Measurements from ENCODE around the gene DPP7.
"Not testable (repeated sequence)": the region's sequence is repeated elsewhere in the genome, so short reads cannot be mapped to it uniquely, and the experiment has no call there.

The DPP7 gene

GRCh38 chr9:137128158-137128861 is 13.8 kb upstream of the DPP7 start:
- H3K27me3 ChIP-seq (ENCODE audit: low read depth, low read length), result no peaks in the 10 kb centered on the region
- peak overlapping the region; percentile 98 for H3K4me2 ChIP-seq (ENCODE audit: low read length)
- peak overlapping the region; percentile 89 for H3K4me3 ChIP-seq (ENCODE audit: low read length)
- H3K9me3 ChIP-seq (ENCODE audit: insufficient read depth, low read length), result no peaks in the 10 kb centered on the region
- TF ChIP-seq EZH2phosphoT487 (IDR thresholded peaks at IDR 0.05; ENCODE audit: low read depth), result no peak
- TF ChIP-seq, protein P1, sequence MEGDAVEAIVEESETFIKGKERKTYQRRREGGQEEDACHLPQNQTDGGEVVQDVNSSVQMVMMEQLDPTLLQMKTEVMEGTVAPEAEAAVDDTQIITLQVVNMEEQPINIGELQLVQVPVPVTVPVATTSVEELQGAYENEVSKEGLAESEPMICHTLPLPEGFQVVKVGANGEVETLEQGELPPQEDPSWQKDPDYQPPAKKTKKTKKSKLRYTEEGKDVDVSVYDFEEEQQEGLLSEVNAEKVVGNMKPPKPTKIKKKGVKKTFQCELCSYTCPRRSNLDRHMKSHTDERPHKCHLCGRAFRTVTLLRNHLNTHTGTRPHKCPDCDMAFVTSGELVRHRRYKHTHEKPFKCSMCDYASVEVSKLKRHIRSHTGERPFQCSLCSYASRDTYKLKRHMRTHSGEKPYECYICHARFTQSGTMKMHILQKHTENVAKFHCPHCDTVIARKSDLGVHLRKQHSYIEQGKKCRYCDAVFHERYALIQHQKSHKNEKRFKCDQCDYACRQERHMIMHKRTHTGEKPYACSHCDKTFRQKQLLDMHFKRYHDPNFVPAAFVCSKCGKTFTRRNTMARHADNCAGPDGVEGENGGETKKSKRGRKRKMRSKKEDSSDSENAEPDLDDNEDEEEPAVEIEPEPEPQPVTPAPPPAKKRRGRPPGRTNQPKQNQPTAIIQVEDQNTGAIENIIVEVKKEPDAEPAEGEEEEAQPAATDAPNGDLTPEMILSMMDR (IDR thresholded peaks at IDR 0.05; ENCODE audit: low read depth, low read length), result no peak
- peaks cover 51% of the 10 kb centered on the region for H3K79me2 ChIP-seq (ENCODE audit: low read length)
- H2AFZ ChIP-seq (ENCODE audit: low read depth, low read length), result no peak overlapping the region
- peaks cover 3% of the 10 kb centered on the region for H3K36me3 ChIP-seq (replicated peaks; ENCODE audit: low read depth, low read length)
- peak overlapping the region; percentile 90 for H3K27ac ChIP-seq (ENCODE audit: low read length)
- peaks cover 21% of the 10 kb centered on the region for H3K4me1 ChIP-seq (ENCODE audit: low read length)
- H4K20me1 ChIP-seq (ENCODE audit: insufficient read depth, low read length), result no peaks in the 10 kb centered on the region
- H3K9ac ChIP-seq (ENCODE audit: low read length), result peak overlapping the region; percentile 88

GRCh38 chr9:137127301-137128157 is 13.0 kb upstream of the DPP7 start:
- Histone ChIP-seq H3K9me3 (ENCODE audit: insufficient read depth, low read length) (no peaks in the 10 kb centered on the region), H3K4me1 (ENCODE audit: low read length) (peaks cover 29% of the 10 kb centered on the region), H3K4me2 (ENCODE audit: low read length) (peak overlapping the region; percentile 98), H3K27ac (ENCODE audit: low read length) (peak overlapping the region; percentile 90), H3K36me3 (replicated peaks; ENCODE audit: low read depth, low read length) (peaks cover 3% of the 10 kb centered on the region), H3K27me3 (ENCODE audit: low read depth, low read length) (no peaks in the 10 kb centered on the region), H3K79me2 (ENCODE audit: low read length) (peaks cover 51% of the 10 kb centered on the region), H4K20me1 (ENCODE audit: insufficient read depth, low read length) (no peaks in the 10 kb centered on the region), H3K9ac (ENCODE audit: low read length) (peak overlapping the region; percentile 88), H3K4me3 (ENCODE audit: low read length) (peak overlapping the region; percentile 89), H2AFZ (ENCODE audit: low read depth, low read length) (no peak overlapping the region)
- no peak for TF ChIP-seq EZH2phosphoT487 (IDR thresholded peaks at IDR 0.05; ENCODE audit: low read depth)
- TF ChIP-seq, protein P1 (IDR thresholded peaks at IDR 0.05; ENCODE audit: low read depth, low read length), result no peak

DNA sequence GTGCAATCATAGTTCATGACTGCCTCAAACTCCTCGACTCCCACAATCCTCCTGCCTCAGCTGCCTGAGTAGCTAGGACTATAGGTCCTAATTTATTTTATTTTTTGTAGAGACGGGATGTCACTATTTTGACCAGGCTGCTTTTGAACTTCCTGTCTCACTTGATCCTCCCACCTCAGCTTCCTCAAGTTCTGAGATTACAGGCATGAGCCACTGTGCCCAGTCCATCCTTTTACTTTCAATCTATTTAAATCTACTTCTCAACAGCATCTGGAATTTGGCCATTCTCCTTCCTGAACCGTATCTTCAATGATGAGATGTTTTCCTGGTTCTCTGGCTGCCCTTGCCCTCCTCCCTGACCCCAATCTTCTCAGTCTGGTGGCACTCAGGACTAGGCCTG is 12.3 kb upstream of the DPP7 start:
- H4K20me1 ChIP-seq (ENCODE audit: insufficient read depth, low read length), result no peaks in the 10 kb centered on the region
- peak overlapping the region; percentile 89 for H3K4me3 ChIP-seq (ENCODE audit: low read length)
- no peaks in the 10 kb centered on the region for H3K27me3 ChIP-seq (ENCODE audit: low read depth, low read length)
- H3K4me1 ChIP-seq (ENCODE audit: low read length), result peaks cover 37% of the 10 kb centered on the region
- H3K79me2 ChIP-seq (ENCODE audit: low read length), result peaks cover 51% of the 10 kb centered on the region
- peak overlapping the region; percentile 98 for H3K4me2 ChIP-seq (ENCODE audit: low read length)
- peaks cover 3% of the 10 kb centered on the region for H3K36me3 ChIP-seq (replicated peaks; ENCODE audit: low read depth, low read length)
- H3K27ac ChIP-seq (ENCODE audit: low read length), result peak overlapping the region; percentile 90
- no peaks in the 10 kb centered on the region for H3K9me3 ChIP-seq (ENCODE audit: insufficient read depth, low read length)
- peak overlapping the region; percentile 88 for H3K9ac ChIP-seq (ENCODE audit: low read length)
- TF ChIP-seq EZH2phosphoT487 (IDR thresholded peaks at IDR 0.05; ENCODE audit: low read depth), result no peak
- TF ChIP-seq, protein P1 (IDR thresholded peaks at IDR 0.05; ENCODE audit: low read depth, low read length), result no peak
- H2AFZ ChIP-seq (ENCODE audit: low read depth, low read length), result no peak overlapping the region

DNA sequence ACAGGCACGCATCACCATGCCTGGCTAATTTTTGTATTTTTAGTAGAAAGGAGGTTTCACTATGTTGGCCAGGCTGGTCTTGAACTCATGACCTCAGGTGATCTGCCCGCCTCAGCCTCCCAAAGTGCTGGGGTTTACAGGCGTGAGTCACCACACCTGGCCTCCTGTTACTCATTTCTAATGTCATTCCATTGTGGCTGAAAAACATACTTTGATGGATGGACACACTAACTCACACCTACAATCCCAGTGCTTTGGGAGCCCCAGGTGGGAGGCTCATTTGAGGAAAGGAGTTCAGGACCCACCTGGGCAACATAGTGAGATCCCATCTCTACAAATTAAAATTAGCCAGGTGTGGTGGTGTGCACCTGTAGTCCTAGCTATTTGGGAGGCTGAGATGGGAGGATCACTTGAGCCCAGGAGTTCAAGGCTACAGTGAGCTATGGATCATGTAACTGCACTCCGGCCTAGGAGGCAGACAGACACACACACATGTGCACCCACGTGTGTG is 9.5 kb upstream of the DPP7 start:
- H3K4me2 ChIP-seq (ENCODE audit: low read length), result peak overlapping the region; percentile 65
- not testable (repeated sequence) for H3K36me3 ChIP-seq (replicated peaks; ENCODE audit: low read depth, low read length); H3K9me3 ChIP-seq (ENCODE audit: insufficient read depth, low read length); H4K20me1 ChIP-seq (ENCODE audit: insufficient read depth, low read length); H2AFZ ChIP-seq (ENCODE audit: low read depth, low read length); H3K9ac ChIP-seq (ENCODE audit: low read length); H3K27me3 ChIP-seq (ENCODE audit: low read depth, low read length)
- H3K27ac ChIP-seq (ENCODE audit: low read length), result peak overlapping the region; percentile 82
- peaks cover 38% of the 10 kb centered on the region for H3K4me1 ChIP-seq (ENCODE audit: low read length)
- peak overlapping the region; percentile 2; the same call in 1 of the 2 replicates for H3K4me3 ChIP-seq (ENCODE audit: low read length)
- peaks cover 37% of the 10 kb centered on the region for H3K79me2 ChIP-seq (ENCODE audit: low read length)
